Measurements from ENCODE around the gene TSTD2. TPM values are rescaled to one million over a fixed set of nuclear protein-coding genes. Genes with fewer than 3 reads are reported as not detected.
"Not testable (repeated sequence)": the region's sequence is repeated elsewhere in the genome, so short reads cannot be mapped to it uniquely, and the experiment has no call there.

TSTD2 gene
- total and polyA plus RNA-seq, 8 donors, result 7.8 to 16.8 (median 10.0) TPM

DNA sequence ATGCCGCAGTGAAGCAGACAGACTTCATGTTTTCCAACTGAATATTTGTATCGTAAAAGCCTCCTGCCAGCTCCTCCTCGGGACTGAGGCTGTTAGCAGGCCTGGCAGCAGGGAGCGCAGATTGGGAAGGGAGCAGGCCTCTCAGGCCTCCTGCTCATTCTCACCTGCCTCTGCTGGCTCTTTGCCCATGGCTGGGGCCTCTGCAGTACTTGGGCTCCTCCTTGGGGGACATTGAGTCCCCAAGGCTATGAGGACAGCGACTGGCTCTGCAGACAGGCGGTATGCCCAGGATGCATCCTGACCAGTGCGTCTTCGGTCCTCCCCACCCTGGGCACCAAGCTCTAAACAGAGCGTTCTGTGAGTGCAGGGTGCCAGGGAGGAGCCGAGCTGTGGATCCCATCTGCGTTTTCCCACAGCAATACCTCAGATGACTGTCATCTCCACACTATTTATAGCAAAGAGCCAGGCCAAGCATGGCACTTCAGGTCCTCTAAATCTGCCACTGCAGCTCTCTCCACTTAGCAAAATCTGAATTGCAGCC is 38.7 kb downstream of the TSTD2 start:
- FAIRE-seq (no peak), ATAC-seq (peak; percentile 31 to 65 (median 53)), DNase-seq (peak in 4 of 6 donors; percentile 25 to 71 (median 58))
- intact Hi-C loops (cut with DNase I), result loop anchor here in 2 of 3 donors (5.0 to 10.0 kb wide), 2 partner anchors 52 to 130 kb away; no protein-coding TSS in a partner anchor
- H3K27me3 ChIP-seq, result no peaks in the 10 kb centered on the region
- WGBS, 2 donors, result 52 to 56% methylated on average over 11 of the region's 11 CpGs
- no peaks in the 10 kb centered on the region for H3K36me3 ChIP-seq
- H3K4me1 ChIP-seq, result peaks cover 0 to 4% (median 0%) of the 10 kb centered on the region in 3 donors
- TF ChIP-seq, protein P1, sequence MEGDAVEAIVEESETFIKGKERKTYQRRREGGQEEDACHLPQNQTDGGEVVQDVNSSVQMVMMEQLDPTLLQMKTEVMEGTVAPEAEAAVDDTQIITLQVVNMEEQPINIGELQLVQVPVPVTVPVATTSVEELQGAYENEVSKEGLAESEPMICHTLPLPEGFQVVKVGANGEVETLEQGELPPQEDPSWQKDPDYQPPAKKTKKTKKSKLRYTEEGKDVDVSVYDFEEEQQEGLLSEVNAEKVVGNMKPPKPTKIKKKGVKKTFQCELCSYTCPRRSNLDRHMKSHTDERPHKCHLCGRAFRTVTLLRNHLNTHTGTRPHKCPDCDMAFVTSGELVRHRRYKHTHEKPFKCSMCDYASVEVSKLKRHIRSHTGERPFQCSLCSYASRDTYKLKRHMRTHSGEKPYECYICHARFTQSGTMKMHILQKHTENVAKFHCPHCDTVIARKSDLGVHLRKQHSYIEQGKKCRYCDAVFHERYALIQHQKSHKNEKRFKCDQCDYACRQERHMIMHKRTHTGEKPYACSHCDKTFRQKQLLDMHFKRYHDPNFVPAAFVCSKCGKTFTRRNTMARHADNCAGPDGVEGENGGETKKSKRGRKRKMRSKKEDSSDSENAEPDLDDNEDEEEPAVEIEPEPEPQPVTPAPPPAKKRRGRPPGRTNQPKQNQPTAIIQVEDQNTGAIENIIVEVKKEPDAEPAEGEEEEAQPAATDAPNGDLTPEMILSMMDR (IDR thresholded peaks at IDR 0.05), result no peak
- no peaks in the 10 kb centered on the region for H3K9me3 ChIP-seq
- H3K4me3 ChIP-seq, result no peak overlapping the region
- H3K27ac ChIP-seq, result no peak overlapping the region

DNA sequence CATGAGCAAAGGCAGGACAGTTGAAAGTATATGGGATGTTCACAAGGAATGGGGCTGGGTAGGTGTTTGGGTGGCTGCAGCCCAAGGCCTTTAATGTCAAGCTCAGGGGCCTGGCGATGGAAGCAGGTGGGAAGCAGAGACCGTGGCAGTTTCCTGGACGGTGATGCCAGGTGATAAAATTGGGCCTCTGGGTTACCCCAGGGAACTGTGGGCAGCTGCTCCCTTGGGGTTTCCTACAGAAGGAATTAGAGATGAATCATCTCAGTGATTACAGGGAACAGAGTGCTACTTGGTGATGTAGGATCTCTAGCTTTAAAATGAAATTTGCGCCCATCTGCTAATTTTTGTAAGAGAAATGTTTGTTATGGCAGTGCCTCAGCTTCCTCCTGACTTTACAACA is 39.2 kb downstream of the TSTD2 start:
- 83 to 90% methylated on average over 4 of the region's 4 CpGs for WGBS, 2 donors
- Histone ChIP-seq H3K4me3 (no peak overlapping the region), H3K27me3 (no peaks in the 10 kb centered on the region), H3K9me3 (no peaks in the 10 kb centered on the region), H3K4me1 (peaks cover 0 to 4% (median 0%) of the 10 kb centered on the region in 3 donors), H3K36me3 (no peaks in the 10 kb centered on the region), H3K27ac (no peak overlapping the region)
- ATAC-seq, result no peak
- intact Hi-C loops (cut with DNase I), result loop anchor here in 2 of 3 donors (5.0 to 10.0 kb wide), 2 partner anchors 52 to 129 kb away; no protein-coding TSS in a partner anchor
- FAIRE-seq, result no peak
- TF ChIP-seq, protein P1 (IDR thresholded peaks at IDR 0.05), result no peak
- DNase-seq, result no peak

DNA sequence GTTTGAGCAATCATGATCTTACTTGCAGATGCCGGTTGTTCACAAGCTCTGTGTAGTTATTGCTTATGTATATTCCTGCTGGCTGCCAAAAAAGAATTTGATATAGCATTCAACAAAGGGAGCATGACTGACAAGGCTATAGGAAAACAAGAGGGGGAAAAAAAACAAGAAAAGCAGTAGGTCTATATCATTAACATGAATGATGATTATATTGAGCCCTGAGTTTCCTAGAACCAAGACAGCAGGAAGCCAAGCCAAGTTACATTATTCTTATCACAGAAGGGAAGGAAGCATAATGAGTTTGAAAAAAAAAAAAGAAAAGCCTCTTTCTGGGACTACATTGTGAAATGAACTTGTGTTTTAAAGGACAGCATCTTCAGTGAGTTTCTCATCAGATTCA is 41.0 kb downstream of the TSTD2 start:
- DNase-seq (no peak), FAIRE-seq (no peak), ATAC-seq (no peak)
- H3K4me1 ChIP-seq, result peaks cover 0 to 4% (median 0%) of the 10 kb centered on the region in 3 donors
- WGBS, 2 donors, result 91 to 94% methylated on average over 1 of the region's 1 CpG
- TF ChIP-seq, protein P1 (IDR thresholded peaks at IDR 0.05), result no peak
- H3K4me3 ChIP-seq, result no peak overlapping the region
- no peaks in the 10 kb centered on the region for H3K36me3 ChIP-seq
- H3K9me3 ChIP-seq, result no peaks in the 10 kb centered on the region
- H3K27me3 ChIP-seq, result no peaks in the 10 kb centered on the region
- no peak overlapping the region for H3K27ac ChIP-seq
- intact Hi-C loops (cut with DNase I), result loop anchor here in 2 of 3 donors (5.0 to 10.0 kb wide), 2 partner anchors 50 to 127 kb away; no protein-coding TSS in a partner anchor

DNA sequence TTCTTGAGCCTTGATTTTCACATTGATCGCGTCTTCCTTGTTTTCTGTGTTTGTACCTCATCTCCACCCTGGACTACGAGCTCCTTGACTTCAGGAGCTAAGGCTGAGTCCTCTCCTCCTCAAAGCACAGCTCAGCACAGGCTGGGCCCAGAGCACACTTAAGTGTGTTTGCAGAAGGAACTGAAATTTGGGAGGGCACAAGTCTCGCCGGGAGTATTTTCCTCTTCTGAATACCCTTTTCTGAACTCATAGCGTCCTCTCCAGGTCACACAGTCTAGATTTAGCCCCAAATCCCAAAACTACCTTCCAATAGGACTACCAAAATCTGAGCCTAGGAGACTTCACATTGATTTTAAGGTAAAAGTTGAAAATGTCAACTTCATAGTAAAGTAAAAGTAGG is 41.6 kb downstream of the TSTD2 start:
- intact Hi-C loops (cut with DNase I), result loop anchor here in 2 of 3 donors (5.0 to 10.0 kb wide), 2 partner anchors 49 to 127 kb away; no protein-coding TSS in a partner anchor
- FAIRE-seq, result no peak

DNA sequence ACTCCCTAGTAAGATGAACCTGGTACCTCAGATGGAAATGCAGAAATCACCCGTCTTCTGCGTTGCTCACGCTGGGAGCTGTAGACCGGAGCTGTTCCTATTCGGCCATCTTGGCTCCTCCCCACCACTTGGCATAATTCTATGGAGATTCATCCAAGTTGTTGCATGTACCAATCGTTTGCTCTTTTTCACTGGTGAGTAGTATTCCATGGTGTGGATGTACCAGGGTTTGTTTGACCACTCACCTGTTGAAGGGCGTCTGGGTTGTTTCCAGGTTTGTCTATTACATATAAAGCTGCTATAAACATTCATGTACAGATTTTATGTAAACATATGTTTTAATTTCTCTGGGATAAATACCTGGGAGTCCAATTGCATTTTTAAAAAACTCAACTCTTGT is 46.3 kb downstream of the TSTD2 start:
- H3K27ac ChIP-seq; H3K36me3 ChIP-seq; intact Hi-C loops (cut with DNase I); H3K4me3 ChIP-seq; ATAC-seq; DNase-seq; H3K27me3 ChIP-seq; FAIRE-seq; H3K4me1 ChIP-seq; H3K9me3 ChIP-seq: not testable (repeated sequence)
- WGBS, 2 donors, result 93 to 95% methylated on average over 7 of the region's 7 CpGs

More for the DNA sequence above, 41.6 kb downstream of the TSTD2 start:
- 89 to 94% methylated on average over 6 of the region's 6 CpGs for WGBS, 2 donors
- ATAC-seq (no peak), DNase-seq (no peak)
- no peaks in the 10 kb centered on the region for H3K9me3 ChIP-seq
- TF ChIP-seq, protein P1 (IDR thresholded peaks at IDR 0.05), result no peak
- H3K4me3 ChIP-seq, result no peak overlapping the region
- no peaks in the 10 kb centered on the region for H3K27me3 ChIP-seq
- H3K36me3 ChIP-seq, result no peaks in the 10 kb centered on the region
- H3K4me1 ChIP-seq, result peaks cover 0 to 4% (median 0%) of the 10 kb centered on the region in 3 donors
- no peak overlapping the region for H3K27ac ChIP-seq

DNA sequence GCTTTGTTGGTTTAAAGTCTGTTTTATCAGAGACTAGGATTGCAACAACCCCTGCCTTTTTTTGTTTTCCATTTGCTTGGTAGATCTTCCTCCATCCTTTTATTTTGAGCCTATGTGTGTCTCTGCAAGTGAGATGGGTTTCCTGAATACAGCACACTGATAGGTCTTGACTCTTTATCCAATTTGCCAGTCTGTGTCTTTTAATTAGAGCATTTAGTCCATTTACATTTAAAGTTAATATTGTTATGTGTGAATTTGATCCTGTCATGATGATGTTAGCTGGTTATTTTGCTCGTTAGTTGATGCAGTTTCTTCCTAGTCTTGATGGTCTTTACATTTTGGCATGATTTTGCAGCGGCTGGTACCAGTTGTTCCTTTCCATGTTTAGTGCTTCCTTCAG is 48.4 kb downstream of the TSTD2 start:
- no CpG with 5 or more reads among the region's 2 CpGs for WGBS, 2 donors
- FAIRE-seq, H3K36me3 ChIP-seq: not testable (repeated sequence)

DNA sequence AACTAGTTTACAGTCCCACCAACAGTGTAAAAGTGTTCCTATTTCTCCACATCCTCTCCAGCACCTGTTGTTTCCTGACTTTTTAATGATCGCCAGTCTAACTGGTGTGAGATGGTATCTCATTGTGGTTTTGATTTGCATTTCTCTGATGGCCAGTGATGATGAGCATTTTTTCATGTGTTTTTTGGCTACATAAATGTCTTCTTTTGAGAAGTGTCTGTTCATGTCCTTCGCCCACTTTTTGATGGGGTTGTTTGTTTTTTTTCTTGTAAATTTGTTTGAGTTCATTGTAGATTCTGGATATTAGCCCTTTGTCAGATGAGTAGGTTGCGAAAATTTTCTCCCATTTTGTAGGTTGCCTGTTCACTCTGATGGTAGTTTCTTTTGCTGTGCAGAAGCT is 51.6 kb downstream of the TSTD2 start:
- intact Hi-C loops (cut with DNase I); DNase-seq; ATAC-seq; H3K9me3 ChIP-seq; FAIRE-seq; H3K27me3 ChIP-seq; H3K36me3 ChIP-seq; H3K4me3 ChIP-seq; H3K27ac ChIP-seq; H3K4me1 ChIP-seq: not testable (repeated sequence)
- WGBS, 2 donors, result no CpG with 5 or more reads among the region's 3 CpGs

More for the DNA sequence above, 48.4 kb downstream of the TSTD2 start:
- ATAC-seq; H3K27me3 ChIP-seq; H3K27ac ChIP-seq; DNase-seq; H3K9me3 ChIP-seq; H3K4me3 ChIP-seq; intact Hi-C loops (cut with DNase I); H3K4me1 ChIP-seq: not testable (repeated sequence)
